Upper lobe of left lung (tissue), 4 donors: ENCODE data around the gene STARD3NL.

Experiments
- POLR2A ChIP-seq, 4 donors: fragments of 450-650 bp; IDR thresholded peaks; one replicate each; pipeline ENCODE4 v1.5.1; 2016 to 2017; ENCODE audit warnings: antibody characterized with exemption in 4 of 4, mild to moderate bottlenecking in 2 of 4
- POLR2AphosphoS5 ChIP-seq, 2 donors: sonication (generic); formaldehyde crosslinking; IDR thresholded peaks; one replicate each; pipeline ENCODE4 v1.5.1; 2017; ENCODE audit warnings: antibody characterized with exemption in 2 of 2

DNA sequence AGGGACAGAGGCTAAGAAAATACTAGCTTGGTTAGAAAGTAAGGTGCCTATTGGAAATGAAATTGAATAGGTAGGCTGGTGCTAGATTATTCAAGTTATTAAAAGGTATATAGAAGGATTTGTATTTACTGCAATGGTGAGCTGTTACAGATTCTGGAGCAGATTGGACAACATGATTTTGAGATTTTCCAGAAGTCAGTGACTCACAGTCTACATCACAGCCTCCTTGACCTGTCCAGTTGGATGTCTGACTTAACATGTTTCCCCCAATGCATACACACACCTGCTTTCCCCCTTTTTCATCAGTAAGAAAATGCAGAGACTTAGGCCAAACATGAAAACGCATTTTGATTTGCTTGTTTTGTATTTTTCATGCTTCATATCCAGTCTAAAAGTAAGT is 33.4 kb downstream of the STARD3NL start:
- TF ChIP-seq POLR2A (IDR thresholded peaks at IDR 0.05) (no peak), POLR2AphosphoS5 (IDR thresholded peaks at IDR 0.05) (no peak)
